Measurements from ENCODE around the gene CEP20. TPM values are rescaled to one million over a fixed set of nuclear protein-coding genes. Genes with fewer than 3 reads are reported as not detected.

CEP20 gene
- total and polyA plus RNA-seq, 2 of the 8 experiments (the other 6 are each of a cell fraction or from before 2014, with no cell fraction given), result 16.2 to 49.0 TPM

GRCh38 chr16:15825750-15826305 lies 62.6 kb downstream of the CEP20 start (continued):
- TF ChIP-seq SP2 (IDR thresholded peaks at IDR 0.05; ENCODE audit: low read length) (no peak), RXRA (IDR thresholded peaks at IDR 0.05; ENCODE audit: insufficient read depth, low read depth, low read length) (no peak)
